Measurements from ENCODE around the gene SLC39A10. TPM values are rescaled to one million over a fixed set of nuclear protein-coding genes. Genes with fewer than 3 reads are reported as not detected.

The SLC39A10 gene
- total and polyA plus RNA-seq, 9 of the 15 experiments (the other 6 are each of a cell fraction or from before 2014, with no cell fraction given), result 12.5 to 40.1 (median 23.1) TPM

DNA sequence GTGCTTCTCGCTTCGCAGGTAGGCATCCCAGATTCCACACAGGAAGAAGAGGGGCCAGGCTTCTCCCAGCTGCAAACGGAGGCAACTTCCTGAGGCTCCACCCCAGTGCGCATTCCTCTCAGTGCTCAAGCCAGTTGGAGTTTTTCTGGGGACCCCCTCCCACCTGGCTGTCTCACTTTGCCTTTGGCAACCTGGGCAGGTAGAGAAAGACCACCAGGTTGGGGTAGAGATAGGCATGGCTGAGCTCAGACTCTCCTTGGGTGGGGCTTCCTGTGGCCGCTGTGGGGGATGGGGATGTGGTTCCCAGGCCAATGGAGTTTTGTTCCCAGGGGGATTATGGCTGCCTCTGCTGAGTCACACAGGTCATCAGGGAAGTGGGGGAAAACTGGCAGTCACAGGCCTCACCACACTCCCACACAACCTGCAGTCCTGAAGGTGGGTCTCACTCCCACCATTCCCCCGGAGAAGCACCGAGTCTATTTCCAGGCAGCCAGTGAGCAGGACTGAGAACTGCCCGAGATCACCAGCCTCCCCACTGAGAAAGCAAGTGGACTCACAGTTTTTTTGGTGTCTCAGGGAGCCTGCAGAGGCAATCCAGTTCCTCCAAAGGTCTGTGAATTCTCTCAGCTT lies 38.1 kb downstream of the SLC39A10 start (continued):
- no peak for TF ChIP-seq ZNF140 (CRISPR knock-in tag; IDR thresholded peaks at IDR 0.05)
- TF ChIP-seq ZNF699 (CRISPR knock-in tag; IDR thresholded peaks at IDR 0.05; ENCODE audit: insufficient replicate concordance), result no peak
- no peak for TF ChIP-seq SIRT6 (IDR thresholded peaks at IDR 0.05; ENCODE audit: low read depth, low read length)
- TF ChIP-seq ZBTB7A (IDR thresholded peaks at IDR 0.05; ENCODE audit: borderline replicate concordance, control insufficient read depth, low read depth, low read length), result 0 out of 2 replicates have a peak, but pooled peaks have one; percentile 30
- TF ChIP-seq ZNF316 (IDR thresholded peaks at IDR 0.05), result peak; percentile 13; the same call in 1 of the 2 replicates
- no peak for TF ChIP-seq PATZ1 (CRISPR knock-in tag; IDR thresholded peaks at IDR 0.05; ENCODE audit: borderline replicate concordance)
- no peak for TF ChIP-seq E4F1 (CRISPR knock-in tag; IDR thresholded peaks at IDR 0.05; ENCODE audit: borderline replicate concordance)
- no peak for TF ChIP-seq ZNF217 (CRISPR knock-in tag; IDR thresholded peaks at IDR 0.05)
- TF ChIP-seq ZNF639 (CRISPR knock-in tag; conservative IDR thresholded peaks at IDR 0.05 in 1 of 2, IDR thresholded peaks at IDR 0.05 in 1 of 2), result no peak
- TF ChIP-seq SMARCB1 (IDR thresholded peaks at IDR 0.05; ENCODE audit: insufficient read length, low read depth), result no peak
- TF ChIP-seq ZNF212 (CRISPR knock-in tag; IDR thresholded peaks at IDR 0.05), result no peak
- no peak for TF ChIP-seq SRSF9 (IDR thresholded peaks at IDR 0.05; ENCODE audit: borderline replicate concordance, low read depth, low read length)
- peak in 1 of 3 experiments; percentile 78 for TF ChIP-seq YY1 (IDR thresholded peaks at IDR 0.05; ENCODE audit: borderline replicate concordance in 1 of 3, control insufficient read depth in 1 of 3, extremely low read depth in 1 of 3, insufficient read depth in 3 of 3, insufficient read length in 1 of 3, insufficient replicate concordance in 2 of 3, low read depth in 1 of 3, low read length in 2 of 3)
- TF ChIP-seq RNF2 (IDR thresholded peaks at IDR 0.05), result no peak
- no peak for TF ChIP-seq ZNF586 (CRISPR knock-in tag; conservative IDR thresholded peaks at IDR 0.05)
- peak in 1 of 2 experiments; percentile 19; a peak in 1 of 4 replicates for TF ChIP-seq TRIM24 (IDR thresholded peaks at IDR 0.05)
- peak; percentile 39 for TF ChIP-seq EGR1 (conservative IDR thresholded peaks at IDR 0.05)
- no peak for TF ChIP-seq PTTG1 (tag; IDR thresholded peaks at IDR 0.05; ENCODE audit: low read depth)

All from K562 (cell line).